Measurements from ENCODE around the gene CMA1.
"Not testable (repeated sequence)": the region's sequence is repeated elsewhere in the genome, so short reads cannot be mapped to it uniquely, and the experiment has no call there.

GRCh38 chr14:24470450-24470849, 37.6 kb downstream of the CMA1 start:
- TF ChIP-seq CTCF, POLR2A (IDR thresholded peaks at IDR 0.05): not testable (repeated sequence)
